ENCODE measurements around the gene ADCK2. TPM values are rescaled to one million over a fixed set of nuclear protein-coding genes. Genes with fewer than 3 reads are reported as not detected.

The ADCK2 gene
- total RNA-seq, 2 donors from 2014 or later: 20.8 to 25.7 TPM

DNA sequence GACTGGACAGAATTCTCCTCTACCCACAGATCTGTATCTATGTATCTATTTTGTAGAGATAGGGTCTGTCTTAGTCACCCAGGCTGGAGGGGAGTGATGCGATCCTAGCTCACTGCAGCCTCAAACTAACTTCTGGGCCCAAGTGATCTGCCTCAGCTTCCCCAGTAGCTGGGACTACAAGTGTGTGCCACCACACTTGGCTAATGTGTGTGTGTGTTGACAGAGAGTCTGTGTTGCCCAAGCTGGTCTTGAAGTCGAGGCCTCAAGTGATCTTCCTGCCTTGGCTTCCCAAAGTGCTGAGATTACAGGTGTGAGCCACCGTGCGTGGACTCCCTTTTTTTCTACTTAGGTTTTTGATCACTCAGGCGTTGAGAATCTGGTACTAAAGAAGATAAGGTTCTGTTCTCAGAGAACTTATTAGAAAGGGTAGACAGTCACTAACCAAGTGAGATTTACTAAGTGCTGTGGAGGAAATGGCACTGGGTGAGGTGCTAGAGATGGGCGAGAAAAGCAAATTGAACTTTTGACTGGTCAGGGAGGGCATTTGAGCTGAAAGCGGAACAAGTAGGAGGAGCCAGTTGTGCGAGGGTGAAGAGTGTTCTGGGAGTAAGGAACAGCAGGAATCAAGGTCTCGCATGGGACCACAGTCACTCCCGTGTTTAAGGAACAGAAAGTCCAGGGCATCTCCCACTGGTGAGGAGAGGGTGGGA lies 41.7 kb downstream of the ADCK2 start:
- Histone ChIP-seq H3K27me3 (replicated peaks; ENCODE audit: insufficient read depth) (no peaks in the 10 kb centered on the region), H3K36me3 (no peaks in the 10 kb centered on the region), H3K9me3 (no peaks in the 10 kb centered on the region), H3K4me1 (ENCODE audit: control insufficient read depth in 1 of 2, low read depth in 2 of 2) (no peaks in the 10 kb centered on the region), H3K4me3 (no peak overlapping the region), H3K27ac (no peak overlapping the region)
- TF ChIP-seq, protein P1, sequence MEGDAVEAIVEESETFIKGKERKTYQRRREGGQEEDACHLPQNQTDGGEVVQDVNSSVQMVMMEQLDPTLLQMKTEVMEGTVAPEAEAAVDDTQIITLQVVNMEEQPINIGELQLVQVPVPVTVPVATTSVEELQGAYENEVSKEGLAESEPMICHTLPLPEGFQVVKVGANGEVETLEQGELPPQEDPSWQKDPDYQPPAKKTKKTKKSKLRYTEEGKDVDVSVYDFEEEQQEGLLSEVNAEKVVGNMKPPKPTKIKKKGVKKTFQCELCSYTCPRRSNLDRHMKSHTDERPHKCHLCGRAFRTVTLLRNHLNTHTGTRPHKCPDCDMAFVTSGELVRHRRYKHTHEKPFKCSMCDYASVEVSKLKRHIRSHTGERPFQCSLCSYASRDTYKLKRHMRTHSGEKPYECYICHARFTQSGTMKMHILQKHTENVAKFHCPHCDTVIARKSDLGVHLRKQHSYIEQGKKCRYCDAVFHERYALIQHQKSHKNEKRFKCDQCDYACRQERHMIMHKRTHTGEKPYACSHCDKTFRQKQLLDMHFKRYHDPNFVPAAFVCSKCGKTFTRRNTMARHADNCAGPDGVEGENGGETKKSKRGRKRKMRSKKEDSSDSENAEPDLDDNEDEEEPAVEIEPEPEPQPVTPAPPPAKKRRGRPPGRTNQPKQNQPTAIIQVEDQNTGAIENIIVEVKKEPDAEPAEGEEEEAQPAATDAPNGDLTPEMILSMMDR (IDR thresholded peaks at IDR 0.05): no peak
- ATAC-seq (ENCODE audit: insufficient number of reproducible peaks, low FRiP score, low read depth) (no peak), DNase-seq (ENCODE audit: low spot score) (no peak)

DNA sequence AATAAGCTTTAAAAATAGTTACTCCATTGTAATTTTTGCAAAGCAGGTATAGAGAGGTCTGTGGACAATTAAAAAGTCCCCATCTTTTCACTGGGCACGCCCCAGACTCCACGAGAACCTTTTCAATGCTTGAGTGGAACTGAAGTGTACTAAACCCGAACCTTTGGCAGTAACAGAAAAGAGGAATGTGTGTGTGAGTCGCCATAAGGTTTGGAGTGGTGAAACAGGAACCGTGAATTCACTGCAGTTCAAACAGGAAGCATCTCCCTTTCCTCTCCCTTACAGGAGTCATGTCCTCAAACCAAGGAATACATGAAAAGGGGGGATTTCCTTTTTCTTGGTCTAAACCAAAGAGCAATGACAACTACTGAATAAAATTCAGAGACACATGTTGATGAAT lies 47.0 kb downstream of the ADCK2 start:
- Histone ChIP-seq H3K4me1 (ENCODE audit: control insufficient read depth in 1 of 2, low read depth in 2 of 2) (no peaks in the 10 kb centered on the region), H3K27ac (no peak overlapping the region), H3K9me3 (no peaks in the 10 kb centered on the region), H3K27me3 (replicated peaks; ENCODE audit: insufficient read depth) (no peaks in the 10 kb centered on the region), H3K36me3 (no peaks in the 10 kb centered on the region), H3K4me3 (no peak overlapping the region)
- ATAC-seq (ENCODE audit: insufficient number of reproducible peaks, low FRiP score, low read depth) (no peak), DNase-seq (ENCODE audit: low spot score) (no peak)
- TF ChIP-seq, protein P1 (IDR thresholded peaks at IDR 0.05): no peak

DNA sequence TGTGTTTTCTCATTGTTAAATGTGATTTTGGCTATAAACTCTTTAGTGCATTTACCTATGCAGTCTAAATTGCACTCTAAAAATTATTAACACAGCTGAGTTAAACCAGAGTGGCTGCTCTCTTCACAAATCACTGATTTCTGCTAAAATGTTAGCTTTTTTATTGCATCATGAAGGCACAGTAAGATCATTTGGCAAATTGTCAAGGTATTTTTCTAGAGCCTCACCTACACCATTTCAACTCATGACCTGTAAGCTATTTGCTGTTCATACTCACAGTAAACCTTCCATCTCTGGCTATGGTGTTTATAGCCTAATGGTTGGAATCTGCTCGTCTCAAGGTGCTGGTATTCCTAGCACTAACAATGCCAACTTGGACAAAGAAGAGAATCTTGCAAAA lies 49.5 kb downstream of the ADCK2 start:
- no peaks in the 10 kb centered on the region for H3K4me1 ChIP-seq (ENCODE audit: control insufficient read depth in 1 of 2, low read depth in 2 of 2)
- TF ChIP-seq, protein P1 (IDR thresholded peaks at IDR 0.05): no peak
- no peak overlapping the region for H3K27ac ChIP-seq
- no peak for ATAC-seq (ENCODE audit: insufficient number of reproducible peaks, low FRiP score, low read depth)
- H3K9me3 ChIP-seq: no peaks in the 10 kb centered on the region
- H3K27me3 ChIP-seq (replicated peaks; ENCODE audit: insufficient read depth): no peaks in the 10 kb centered on the region
- H3K36me3 ChIP-seq: no peaks in the 10 kb centered on the region
- no peak overlapping the region for H3K4me3 ChIP-seq
- DNase-seq (ENCODE audit: low spot score): no peak

DNA sequence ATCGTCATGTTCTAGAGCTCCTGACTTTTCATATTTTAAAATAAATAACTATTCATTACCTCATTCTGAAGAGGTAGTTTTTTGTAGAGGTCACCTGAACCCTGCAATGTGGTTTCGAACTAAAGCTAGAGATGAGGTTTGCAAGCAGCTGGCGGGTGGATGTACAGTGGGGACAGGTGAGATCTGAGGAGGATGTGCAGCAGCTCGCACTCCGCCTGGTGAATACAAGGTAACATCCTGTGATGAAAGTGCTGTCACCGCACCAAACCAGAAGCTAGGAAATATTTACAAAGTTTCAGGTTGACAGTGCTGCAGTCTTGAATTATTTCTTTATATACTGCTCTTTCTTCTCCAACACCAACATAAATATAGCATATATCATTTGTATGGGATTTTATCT lies 50.3 kb downstream of the ADCK2 start:
- ATAC-seq (ENCODE audit: insufficient number of reproducible peaks, low FRiP score, low read depth): no peak
- TF ChIP-seq, protein P1 (IDR thresholded peaks at IDR 0.05): no peak

DNA sequence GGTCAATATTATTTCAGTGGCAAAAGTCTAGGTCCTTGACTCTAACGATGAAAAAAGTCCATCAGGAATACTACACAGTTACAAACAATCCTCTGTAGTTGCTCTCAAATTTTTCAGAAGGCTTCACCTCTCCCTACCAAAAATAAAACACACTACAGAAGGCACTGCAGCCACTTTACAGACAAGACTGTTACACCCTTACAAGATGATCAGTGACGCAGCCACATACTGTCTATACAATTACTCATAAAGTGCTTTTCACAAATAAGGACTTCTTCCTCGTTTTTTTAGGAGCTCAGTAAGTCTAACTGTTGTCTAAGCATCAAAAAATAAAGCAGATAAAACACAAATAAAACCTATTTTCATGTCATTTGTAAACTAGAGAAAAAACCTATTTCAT lies 50.8 kb downstream of the ADCK2 start:
- Histone ChIP-seq H3K36me3 (no peaks in the 10 kb centered on the region), H3K27me3 (replicated peaks; ENCODE audit: insufficient read depth) (no peaks in the 10 kb centered on the region), H3K9me3 (no peaks in the 10 kb centered on the region), H3K4me3 (no peak overlapping the region), H3K4me1 (ENCODE audit: control insufficient read depth in 1 of 2, low read depth in 2 of 2) (no peaks in the 10 kb centered on the region), H3K27ac (no peak overlapping the region)
- TF ChIP-seq, protein P1 (IDR thresholded peaks at IDR 0.05): no peak
- no peak for ATAC-seq (ENCODE audit: insufficient number of reproducible peaks, low FRiP score, low read depth)
- no peak for DNase-seq (ENCODE audit: low spot score)

More for the DNA sequence above, 50.3 kb downstream of the ADCK2 start:
- Histone ChIP-seq H3K9me3 (no peaks in the 10 kb centered on the region), H3K4me3 (no peak overlapping the region), H3K4me1 (ENCODE audit: control insufficient read depth in 1 of 2, low read depth in 2 of 2) (no peaks in the 10 kb centered on the region), H3K27ac (no peak overlapping the region), H3K27me3 (replicated peaks; ENCODE audit: insufficient read depth) (no peaks in the 10 kb centered on the region), H3K36me3 (no peaks in the 10 kb centered on the region)
- no peak for DNase-seq (ENCODE audit: low spot score)

Measured in thoracic aorta (tissue), 2 donors.